K562 (cell line): ENCODE results near the gene LDLRAD3. TPM values are rescaled to one million over a fixed set of nuclear protein-coding genes. Genes with fewer than 3 reads are reported as not detected.
"Not testable (repeated sequence)": the region's sequence is repeated elsewhere in the genome, so short reads cannot be mapped to it uniquely, and the experiment has no call there.

Source experiments
- ATAC-seq: fragments of 200-7000 bp; cut with Tn5 transposase; 3 replicates; pipeline ENCODE4 v1.9.1; 2020; ENCODE audit warnings: moderate library complexity
- BruUV-seq: library from RNA; stranded (reverse); fragments of 400-500 nt; replicated peaks from 2 replicates; lab custom pipeline; 2021; lab: Mats Ljungman, UMichigan
- CTCF ChIA-PET: fragments of 300-600 bp; formaldehyde crosslinking; extraction: SDS; loops from one replicate; lab custom pipeline; 2021; ENCODE audit warnings: low intra/inter-chr PET ratio; lab: Yijun Ruan, JAX
- POLR2A ChIA-PET: fragments of 300-600, 350-650 bp; sonication (Branson Sonifier 250); formaldehyde crosslinking; extraction: SDS; loops from one replicate; lab custom pipeline; 2021; ENCODE audit warnings: antibody characterized with exemption, inconsistent platforms; lab: Yijun Ruan, JAX
- DNase-seq, 4 experiments: peaks; one replicate each; pipeline versions ENCODE4 v3.0.0 to v3.0.0-alpha.2; 2011 to 2018; ENCODE audit warnings: low spot score in 3 of 4, mixed read lengths in 3 of 4; ENCODE audit errors: extremely low read depth in 1 of 4
- FAIRE-seq: peaks from 2 replicates; lab custom pipeline; 2011; peaks lifted over from hg19 to GRCh38; lab: Jason Lieb, UNC
- H2AFZ ChIP-seq: 2 replicates; pipeline ENCODE4 v1.6.0; 2011; ENCODE audit warnings: low read depth, low read length, control low read depth, inconsistent platforms
- H3K27ac ChIP-seq: fragments of 200-600 bp; 3 replicates; pipeline ENCODE4 v1.8.0; 2011; ENCODE audit warnings: low read depth, mild to moderate bottlenecking, control low read depth, inconsistent platforms, low read length, moderate library complexity, mixed read lengths; ENCODE audit errors: extremely low read depth
- H3K27me3 ChIP-seq, 2 experiments: fragments of 300-600 bp in 1 of 2; 2 replicates in 1 of 2; 3 replicates in 1 of 2; pipeline versions ENCODE4 v1.6.0 to v1.8.0; 2011; ENCODE audit warnings: inconsistent platforms in 2 of 2, low read length in 2 of 2, mild to moderate bottlenecking in 1 of 2, mixed read lengths in 1 of 2, moderate library complexity in 1 of 2; ENCODE audit not compliant: control insufficient read depth in 2 of 2, insufficient read depth in 2 of 2
- H3K36me3 ChIP-seq: fragments of 300-600 bp; 3 replicates; pipeline ENCODE4 v1.8.0; 2011; ENCODE audit warnings: mild to moderate bottlenecking, low read length, inconsistent platforms; ENCODE audit not compliant: control insufficient read depth, insufficient read depth
- H3K4me1 ChIP-seq, 2 experiments: fragments of 200-600 bp in 1 of 2; replicated peaks in 1 of 2; 2 replicates in 1 of 2; 3 replicates in 1 of 2; pipeline versions ENCODE4 v1.5.1 to v1.8.0; 2011; ENCODE audit warnings: inconsistent platforms in 2 of 2, low read length in 2 of 2, mild to moderate bottlenecking in 1 of 2, mixed read lengths in 1 of 2, moderate library complexity in 1 of 2; ENCODE audit not compliant: control insufficient read depth in 2 of 2, insufficient read depth in 2 of 2
- H3K4me2 ChIP-seq: 2 replicates; pipeline ENCODE4 v1.6.1; 2011; ENCODE audit warnings: low read length, control low read depth, inconsistent platforms, mixed read lengths; ENCODE audit not compliant: insufficient read depth
- H3K4me3 ChIP-seq: fragments of 200-600 bp; sonication (generic), shearing (Covaris generic); 2 replicates; pipeline ENCODE4 v1.5.1; 2016; ENCODE audit warnings: control low read depth, inconsistent platforms
- H3K79me2 ChIP-seq: fragments of 200-600 bp; 3 replicates; pipeline ENCODE4 v1.8.0; 2011; ENCODE audit warnings: low read length, inconsistent platforms; ENCODE audit not compliant: control insufficient read depth, insufficient read depth
- H3K9ac ChIP-seq, 2 experiments: 2 replicates each; pipeline versions ENCODE4 v1.6.0 to v1.6.1; 2011; ENCODE audit warnings: low read depth in 2 of 2, low read length in 2 of 2, control low read depth in 1 of 2, inconsistent platforms in 1 of 2, mild to moderate bottlenecking in 1 of 2, mixed read lengths in 1 of 2; ENCODE audit not compliant: insufficient read depth in 1 of 2
- H3K9me1 ChIP-seq: one replicate; pipeline ENCODE4 v1.6.0; 2011; ENCODE audit warnings: inconsistent platforms, mild to moderate bottlenecking, low read length, moderate library complexity; ENCODE audit not compliant: control insufficient read depth, insufficient read depth
- H3K9me3 ChIP-seq: replicated peaks from 2 replicates; pipeline ENCODE4 v1.5.1; 2011; ENCODE audit warnings: low read depth, low read length, inconsistent platforms; ENCODE audit not compliant: control insufficient read depth, insufficient read depth
- H4K20me1 ChIP-seq: replicated peaks from 2 replicates; pipeline ENCODE4 v1.6.1; 2011; ENCODE audit warnings: low read length, inconsistent platforms, mixed read lengths; ENCODE audit not compliant: control insufficient read depth, insufficient read depth
- BDP1 ChIP-seq: IDR thresholded peaks from 3 replicates; pipeline ENCODE4 v1.6.1; 2011; ENCODE audit not compliant: insufficient read length, insufficient read depth
- CTCF ChIP-seq, 3 experiments: IDR thresholded peaks in 2 of 3; conservative IDR thresholded peaks in 1 of 3; 2 replicates each; pipeline ENCODE4 v1.5.1; 2011 to 2012; ENCODE audit warnings: low read length in 3 of 3, mild to moderate bottlenecking in 3 of 3, control low read depth in 2 of 3, improper control_type of control experiment in 1 of 3, inconsistent platforms in 1 of 3, low read depth in 1 of 3, mixed read lengths in 1 of 3, moderate library complexity in 1 of 3; ENCODE audit not compliant: insufficient read depth in 2 of 3
- FOSL1 ChIP-seq: fragments of 200-800 bp; sonication (Bioruptor generic); conservative IDR thresholded peaks from 2 replicates; pipeline ENCODE4 v1.6.1; 2016; ENCODE audit warnings: missing genetic modification characterization, missing compliant biosample characterization
- HNRNPLL ChIP-seq: fragments of 200-400 bp; formaldehyde crosslinking; IDR thresholded peaks from 2 replicates; pipeline ENCODE4 v1.6.1; 2017; ENCODE audit warnings: low read length, low read depth, mild to moderate bottlenecking; ENCODE audit not compliant: poor library complexity, severe bottlenecking
- HOMEZ ChIP-seq: fragments of 250-450 bp; sonication (Bioruptor Pico); IDR thresholded peaks from 2 replicates; pipeline ENCODE4 v1.4.0; 2020; ENCODE audit warnings: mild to moderate bottlenecking, moderate library complexity
- NBN ChIP-seq: fragments of 450-650 bp; IDR thresholded peaks from 2 replicates; pipeline ENCODE4 v1.6.1; 2016; ENCODE audit warnings: low read depth, mild to moderate bottlenecking
- OTX1 ChIP-seq: fragments of 450-650 bp; formaldehyde crosslinking; IDR thresholded peaks from 2 replicates; pipeline ENCODE4 v1.4.0; 2022; ENCODE audit warnings: mild to moderate bottlenecking
- ZNF398 ChIP-seq: fragments of 250-450 bp; sonication (Bioruptor Pico); IDR thresholded peaks from 2 replicates; pipeline ENCODE4 v1.8.0; 2021; ENCODE audit warnings: moderate library complexity, mild to moderate bottlenecking, inconsistent platforms
- ZNF445 ChIP-seq: fragments of 250-450 bp; sonication (Bioruptor Pico); IDR thresholded peaks from 2 replicates; pipeline ENCODE4 v1.4.0; 2020; ENCODE audit warnings: low read depth, mild to moderate bottlenecking, moderate library complexity
- WGBS: fragments of 100-300 bp; shearing (Covaris generic); methylation state at CpG from one replicate; pipeline ENCODE4 v1.1.6; 2016; ENCODE audit warnings: low coverage, mixed read lengths; ENCODE audit not compliant: insufficient coverage; ENCODE audit errors: missing lambda C conversion rate; 5-methylcytosine and 5-hydroxymethylcytosine counted together
- in situ Hi-C: fragments of 300-500 bp; cut with MboI; formaldehyde crosslinking; loops from 4 replicates; pipeline ENCODE4 v1.15.0; 2018; ENCODE audit warnings: inconsistent platforms, mixed read lengths
- intact Hi-C: fragments of 100-400 bp; cut with micrococcal nuclease; formaldehyde crosslinking; loops from 2 replicates; pipeline ENCODE4 v1.14.2; 2022
- polyA plus RNA-seq, 8 experiments: library from polyadenylated mRNA; depleted of rRNA in 4 of 8; stranded (reverse) in 5 of 8; unstranded in 3 of 8; fragments of >200 nt; fragmentation: Nextera tagmentation in 2 of 8; fragmentation: Illumina TruSeq in 1 of 8; extraction: Ambion mirVana in 2 of 8; extraction: Trizol in 1 of 8; gene quantifications; 2 replicates each; pipeline versions ENCODE4 v1.2.1 to v1.2.3, GENCODE V29; 2011 to 2014; ENCODE audit warnings: inconsistent platforms in 1 of 8, missing spikeins in 1 of 8
- total RNA-seq, 7 experiments: library from RNA; depleted of rRNA in 6 of 7; stranded (reverse); fragments of >200 nt in 6 of 7; fragmentation: Illumina TruSeq in 2 of 7; extraction: Trizol in 2 of 7; gene quantifications; 2 replicates each; pipeline versions ENCODE4 v1.2.1 to v1.2.3, GENCODE V29; 2011 to 2021; ENCODE audit warnings: low replicate concordance in 1 of 7

Gene LDLRAD3
- total and polyA plus RNA-seq, 9 of the 15 experiments (the other 6 are each of a cell fraction or from before 2014, with no cell fraction given) = 0.73 to 7.2 (median 3.5) TPM

GRCh38 chr11:35908432-35908771 lies 35.5 kb upstream of the LDLRAD3 start:
- H3K36me3 ChIP-seq, H3K9me1 ChIP-seq, intact Hi-C loops, H3K4me2 ChIP-seq, DNase-seq, CTCF ChIA-PET, FAIRE-seq, H3K79me2 ChIP-seq, H3K4me1 ChIP-seq, H3K9ac ChIP-seq, ATAC-seq, H4K20me1 ChIP-seq, H3K27ac ChIP-seq, in situ Hi-C loops, H2AFZ ChIP-seq, H3K27me3 ChIP-seq, POLR2A ChIA-PET, H3K4me3 ChIP-seq, BruUV-seq, H3K9me3 ChIP-seq: not testable (repeated sequence)
- TF ChIP-seq FOSL1 (tag) = 0 out of 2 replicates have a peak, but pooled peaks have one; percentile 46
- WGBS = 3% methylated on average over 5 of the region's 5 CpGs

GRCh38 chr11:35909511-35910265 lies 34.2 kb upstream of the LDLRAD3 start:
- 4% methylated on average over 3 of the region's 3 CpGs for WGBS
- no peaks in the 10 kb centered on the region for H3K4me1 ChIP-seq
- H3K9ac ChIP-seq = no peak overlapping the region
- no peaks in the 10 kb centered on the region for H3K79me2 ChIP-seq
- FAIRE-seq (no peak), ATAC-seq (no peak), DNase-seq (no peak)
- H2AFZ ChIP-seq = no peak overlapping the region
- no peaks in the 10 kb centered on the region for H3K9me1 ChIP-seq
- no peaks in the 10 kb centered on the region; a peak in 1 of 5 replicates for H3K27me3 ChIP-seq
- H4K20me1 ChIP-seq = no peaks in the 10 kb centered on the region
- no TSS peak for BruUV-seq
- H3K4me2 ChIP-seq = no peak overlapping the region
- intact Hi-C loops = no loop called here
- in situ Hi-C loops = no loop called here
- H3K36me3 ChIP-seq = no peaks in the 10 kb centered on the region
- H3K27ac ChIP-seq = no peak overlapping the region
- no peak overlapping the region for H3K4me3 ChIP-seq
- POLR2A ChIA-PET = no interaction called here
- no peaks in the 10 kb centered on the region for H3K9me3 ChIP-seq
- CTCF ChIA-PET = no interaction called here
- TF ChIP-seq NBN (no peak), OTX1 (CRISPR knock-in tag) (no peak), HOMEZ (no peak), CTCF (IDR thresholded peaks at IDR 0.05 in 2 of 3, conservative IDR thresholded peaks at IDR 0.05 in 1 of 3; ENCODE audit: insufficient read depth in 2 of 3, low read depth in 1 of 3, low read length in 3 of 3) (no peak), HNRNPLL (no peak), BDP1 (no peak), ZNF445 (CRISPR knock-in tag) (no peak), ZNF398 (CRISPR knock-in tag) (no peak)
